Upper lobe of right lung (tissue), 1 donor: ENCODE results near the gene TATDN3. TPM values are rescaled to one million over a fixed set of nuclear protein-coding genes. Genes with fewer than 3 reads are reported as not detected.

Experiments used
- ATAC-seq: fragments of 200-7000 bp; cut with Tn5 transposase; one replicate; pipeline ENCODE4 v1.9.1; 2020; ENCODE audit warnings: mild to moderate bottlenecking, moderate library complexity
- DNase-seq: peaks from one replicate; pipeline ENCODE4 v3.0.0-alpha.2; 2020
- H3K27ac ChIP-seq: fragments of 200-600 bp; one replicate; pipeline ENCODE4 v1.8.0; 2022
- H3K27me3 ChIP-seq: fragments of 200-600 bp; one replicate; pipeline ENCODE4 v1.8.0; 2022; ENCODE audit warnings: mild to moderate bottlenecking
- H3K36me3 ChIP-seq: fragments of 200-600 bp; one replicate; pipeline ENCODE4 v1.8.0; 2022
- H3K4me1 ChIP-seq: fragments of 200-600 bp; one replicate; pipeline ENCODE4 v1.8.0; 2022
- H3K4me3 ChIP-seq: fragments of 200-600 bp; one replicate; pipeline ENCODE4 v1.8.0; 2022; ENCODE audit warnings: mild to moderate bottlenecking
- H3K9me3 ChIP-seq: fragments of 200-600 bp; one replicate; pipeline ENCODE4 v1.8.0; 2022
- intact Hi-C: fragments of 100-400 bp; cut with DNase I; formaldehyde crosslinking; loops from one replicate; pipeline ENCODE4 v1.11.0; 2022
- total RNA-seq: library from RNA; stranded (reverse); fragmentation: NEBNext Ultra II Directional; extraction: Animal tissue kit (Norgen Biotek cat#: 25700); gene quantifications from one replicate; pipeline ENCODE4 v1.2.1, GENCODE V29; 2021
- TF ChIP-seq, protein P1 (sequence below): fragments of 200-600 bp; IDR thresholded peaks from one replicate; pipeline ENCODE4 v1.8.0; 2022; ENCODE audit warnings: antibody characterized with exemption
- donor health status: DM: no; HTN: yes; CAD: no; lungs with severe emphysema.

The TATDN3 gene
- total RNA-seq, 1 donor from 2014 or later: 13.0 TPM

DNA sequence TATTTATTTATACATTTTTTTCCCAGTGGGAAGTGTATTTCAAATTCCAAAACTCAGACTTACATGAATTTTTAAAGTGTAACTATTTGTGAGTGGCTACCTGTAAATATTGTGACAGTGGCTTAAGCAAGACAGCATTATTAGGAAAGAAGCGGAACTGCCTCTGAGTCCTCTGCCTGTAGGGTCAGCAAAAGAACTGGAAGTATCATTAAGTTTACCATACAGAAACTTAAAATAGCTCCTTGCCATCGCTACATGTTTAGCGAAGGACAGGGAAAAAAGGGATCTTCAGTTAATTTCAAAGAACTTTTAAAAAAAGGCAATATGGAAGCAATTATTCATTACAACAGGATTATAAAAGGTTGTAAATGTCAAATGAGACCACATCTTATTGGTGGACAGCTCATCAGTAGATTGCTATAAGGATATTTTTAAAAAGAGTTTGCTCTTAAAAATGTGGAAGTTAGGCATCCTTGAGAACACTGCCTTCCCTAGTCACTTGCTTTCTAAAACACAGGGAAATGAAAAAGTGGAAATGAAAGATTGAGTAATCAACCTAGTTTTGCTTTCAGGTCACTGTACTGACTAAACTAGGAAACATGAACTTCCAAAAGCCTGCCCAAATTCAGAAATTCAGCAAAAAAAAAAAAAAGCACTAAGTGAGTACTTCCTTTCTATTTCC, 39.3 kb upstream of the TATDN3 start:
- H3K4me1 ChIP-seq: peaks cover 31% of the 10 kb centered on the region
- no peaks in the 10 kb centered on the region for H3K9me3 ChIP-seq
- intact Hi-C loops: loop anchor here (10.0 kb wide), 1 partner anchor 278 kb away; no protein-coding TSS in a partner anchor
- DNase-seq (no peak), ATAC-seq (peak; percentile 76)
- H3K4me3 ChIP-seq: peak overlapping the region; percentile 12
- TF ChIP-seq, protein P1, sequence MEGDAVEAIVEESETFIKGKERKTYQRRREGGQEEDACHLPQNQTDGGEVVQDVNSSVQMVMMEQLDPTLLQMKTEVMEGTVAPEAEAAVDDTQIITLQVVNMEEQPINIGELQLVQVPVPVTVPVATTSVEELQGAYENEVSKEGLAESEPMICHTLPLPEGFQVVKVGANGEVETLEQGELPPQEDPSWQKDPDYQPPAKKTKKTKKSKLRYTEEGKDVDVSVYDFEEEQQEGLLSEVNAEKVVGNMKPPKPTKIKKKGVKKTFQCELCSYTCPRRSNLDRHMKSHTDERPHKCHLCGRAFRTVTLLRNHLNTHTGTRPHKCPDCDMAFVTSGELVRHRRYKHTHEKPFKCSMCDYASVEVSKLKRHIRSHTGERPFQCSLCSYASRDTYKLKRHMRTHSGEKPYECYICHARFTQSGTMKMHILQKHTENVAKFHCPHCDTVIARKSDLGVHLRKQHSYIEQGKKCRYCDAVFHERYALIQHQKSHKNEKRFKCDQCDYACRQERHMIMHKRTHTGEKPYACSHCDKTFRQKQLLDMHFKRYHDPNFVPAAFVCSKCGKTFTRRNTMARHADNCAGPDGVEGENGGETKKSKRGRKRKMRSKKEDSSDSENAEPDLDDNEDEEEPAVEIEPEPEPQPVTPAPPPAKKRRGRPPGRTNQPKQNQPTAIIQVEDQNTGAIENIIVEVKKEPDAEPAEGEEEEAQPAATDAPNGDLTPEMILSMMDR: no peak
- H3K36me3 ChIP-seq: no peaks in the 10 kb centered on the region
- H3K27me3 ChIP-seq: no peaks in the 10 kb centered on the region
- peak overlapping the region; percentile 33 for H3K27ac ChIP-seq

DNA sequence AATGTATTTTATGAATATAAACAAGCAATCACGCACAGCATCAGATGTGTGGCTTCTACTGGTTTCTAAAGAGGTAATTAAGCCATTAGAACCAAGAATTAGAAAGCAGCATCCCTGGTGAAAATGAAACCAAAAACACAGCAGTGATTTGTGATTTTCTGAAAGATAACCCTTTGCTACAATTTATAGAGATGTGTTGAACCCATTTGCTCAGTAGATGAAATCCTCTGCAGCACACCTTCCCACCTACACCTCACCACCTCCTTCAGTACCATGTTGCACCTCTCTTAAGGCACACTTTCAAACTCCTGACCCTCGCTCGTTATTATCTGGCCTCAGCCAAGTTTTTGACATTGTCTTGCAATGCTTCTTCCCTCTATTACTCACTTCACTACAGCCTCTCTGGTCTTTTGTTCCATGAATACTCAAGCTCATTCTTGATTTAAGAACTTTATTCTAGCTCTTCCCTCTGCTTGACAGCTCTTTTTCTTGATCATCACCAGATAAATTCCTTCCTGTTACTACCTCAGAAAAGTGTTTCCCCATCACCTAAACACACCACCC, 38.7 kb upstream of the TATDN3 start:
- TF ChIP-seq, protein P1: no peak
- intact Hi-C loops: loop anchor here (10.0 kb wide), 1 partner anchor 278 kb away; no protein-coding TSS in a partner anchor
- no peak for DNase-seq
- ATAC-seq: no peak
- Histone ChIP-seq H3K27ac (peak overlapping the region; percentile 33), H3K4me3 (peak overlapping the region; percentile 12), H3K4me1 (peaks cover 31% of the 10 kb centered on the region), H3K36me3 (no peaks in the 10 kb centered on the region), H3K9me3 (no peaks in the 10 kb centered on the region), H3K27me3 (no peaks in the 10 kb centered on the region)

DNA sequence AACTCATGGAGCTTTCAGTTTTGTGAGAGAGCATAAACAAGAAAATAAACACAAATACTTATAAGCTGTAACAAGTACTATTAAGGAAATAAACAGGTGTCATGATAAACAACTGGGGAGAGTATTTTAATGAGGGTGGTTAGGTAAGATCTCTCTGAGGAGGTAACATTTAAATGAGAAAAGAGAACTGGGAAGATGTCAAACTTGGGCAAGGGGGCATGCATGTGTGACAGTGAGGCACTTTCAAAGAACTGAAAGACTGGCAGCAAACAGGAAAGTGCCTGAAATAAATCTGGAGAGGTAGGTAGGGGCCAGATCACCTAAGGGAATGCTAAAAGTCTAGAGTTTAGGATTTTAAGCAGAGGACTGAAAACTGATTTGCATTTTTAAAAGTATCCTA, 37.9 kb upstream of the TATDN3 start:
- no peak overlapping the region for H3K27ac ChIP-seq
- intact Hi-C loops: loop anchor here (10.0 kb wide), 1 partner anchor 279 kb away; no protein-coding TSS in a partner anchor
- TF ChIP-seq, protein P1: no peak
- H3K4me1 ChIP-seq: peaks cover 31% of the 10 kb centered on the region
- no peaks in the 10 kb centered on the region for H3K36me3 ChIP-seq
- no peak overlapping the region for H3K4me3 ChIP-seq
- no peaks in the 10 kb centered on the region for H3K9me3 ChIP-seq
- ATAC-seq: no peak
- DNase-seq: no peak
- H3K27me3 ChIP-seq: no peaks in the 10 kb centered on the region

DNA sequence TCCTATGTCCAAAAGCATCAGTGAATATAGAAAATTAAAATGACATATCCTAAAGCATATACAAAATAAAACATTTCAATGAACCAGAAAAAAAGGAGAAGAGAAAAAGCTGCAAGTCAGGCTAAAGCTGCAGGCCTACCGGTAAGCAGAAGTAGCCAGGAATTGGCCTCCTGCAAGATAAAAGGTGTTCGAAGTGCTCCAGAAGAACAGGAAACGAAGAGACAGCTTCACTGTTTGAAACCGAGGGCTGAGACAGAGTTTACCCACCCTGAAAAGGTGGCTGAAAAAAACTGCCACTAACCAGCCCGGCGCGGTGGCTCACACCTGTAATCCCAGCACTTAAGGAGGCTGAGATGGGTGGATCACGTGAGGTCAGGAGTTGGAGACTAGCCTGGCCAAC, 37.5 kb upstream of the TATDN3 start:
- peaks cover 31% of the 10 kb centered on the region for H3K4me1 ChIP-seq
- H3K27ac ChIP-seq: no peak overlapping the region
- DNase-seq (no peak), ATAC-seq (no peak)
- H3K27me3 ChIP-seq: no peaks in the 10 kb centered on the region
- H3K36me3 ChIP-seq: no peaks in the 10 kb centered on the region
- intact Hi-C loops: loop anchor here (10.0 kb wide), 1 partner anchor 279 kb away; no protein-coding TSS in a partner anchor
- H3K4me3 ChIP-seq: no peak overlapping the region
- TF ChIP-seq, protein P1: no peak
- H3K9me3 ChIP-seq: no peaks in the 10 kb centered on the region

DNA sequence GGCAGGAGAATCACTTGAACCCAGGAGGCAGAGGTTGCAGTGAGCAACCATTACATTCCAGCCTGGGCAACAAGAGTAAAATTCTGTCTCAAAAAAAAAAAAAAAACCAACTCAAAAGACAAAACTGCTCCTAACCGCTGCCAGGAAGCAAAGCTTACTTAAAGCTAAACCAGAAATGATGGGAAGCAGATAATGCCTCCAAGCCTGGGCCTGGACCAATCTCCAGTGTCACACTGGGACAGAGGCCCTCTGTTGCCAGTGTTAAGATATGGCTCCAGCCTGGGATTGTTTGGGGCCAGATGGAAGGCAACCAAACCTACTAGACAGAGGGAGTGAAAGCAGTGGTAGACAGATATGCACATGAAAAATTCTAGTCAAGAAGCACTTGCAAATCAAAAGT, 37.0 kb upstream of the TATDN3 start:
- TF ChIP-seq, protein P1: no peak
- no peak for ATAC-seq
- Histone ChIP-seq H3K4me3 (no peak overlapping the region), H3K4me1 (peaks cover 27% of the 10 kb centered on the region), H3K27ac (no peak overlapping the region), H3K36me3 (no peaks in the 10 kb centered on the region), H3K27me3 (no peaks in the 10 kb centered on the region), H3K9me3 (no peaks in the 10 kb centered on the region)
- DNase-seq: no peak
- intact Hi-C loops: loop anchor here (10.0 kb wide), 1 partner anchor 280 kb away; no protein-coding TSS in a partner anchor
